Activated T-cell treated with anti-CD3 and anti-CD28 coated beads, Interleukin-2, amount 50 U/mL, for 1 hour (primary cell): ENCODE results near the gene RAD23A.
A peak's percentile ranks its signal among the peaks of the same experiment; 100 is the strongest.
"Not testable (repeated sequence)": the region's sequence is repeated elsewhere in the genome, so short reads cannot be mapped to it uniquely, and the experiment has no call there.

ENCODE experiments used
- DNase-seq: peaks from one replicate; pipeline ENCODE4 v3.0.0-alpha.2; 2020

Gene RAD23A

GRCh38 chr19:12937927-12938778 is 7.5 kb upstream of the RAD23A start, which contains the start of gene CALR:
Gene CALR, plus strand, starts transcription at chr19:12938609. Its CDS starts 71 bp downstream, at chr19:12938680.
- peak; percentile 99 for DNase-seq

- peak; percentile 42 for DNase-seq
Observed at GRCh38 chr19:12938779-12939601, 6.7 kb upstream of the RAD23A start.

GRCh38 chr19:12939975-12940423 is 5.7 kb upstream of the RAD23A start:
- DNase-seq, result no peak

- DNase-seq, result no peak
Observed at GRCh38 chr19:12940897-12941296, 4.8 kb upstream of the RAD23A start.

GRCh38 chr19:12943437-12944044 is 2.1 kb upstream of the RAD23A start:
- no peak for DNase-seq

GRCh38 chr19:12944104-12944674 is 1.5 kb upstream of the RAD23A start:
- DNase-seq, result no peak

- peak; percentile 65 for DNase-seq
Observed at GRCh38 chr19:12946092-12946721, 545 bp downstream of the RAD23A start.

GRCh38 chr19:12946731-12947496 is 1.3 kb downstream of the RAD23A start:
- no peak for DNase-seq

- no peak for DNase-seq
Observed at GRCh38 chr19:12947702-12948611, 2.3 kb downstream of the RAD23A start.

GRCh38 chr19:12948612-12949362 is 3.1 kb downstream of the RAD23A start:
- DNase-seq, result no peak

GRCh38 chr19:12949363-12950283 is 4.0 kb downstream of the RAD23A start:
- DNase-seq, result no peak

GRCh38 chr19:12952050-12952449 is 6.4 kb downstream of the RAD23A start:
- not testable (repeated sequence) for DNase-seq

- no peak for DNase-seq
Observed at GRCh38 chr19:12952488-12953137, 7.0 kb downstream of the RAD23A start.

GRCh38 chr19:12953138-12953798 is 7.6 kb downstream of the RAD23A start:
- DNase-seq, result no peak

GRCh38 chr19:12953799-12954611 is 8.3 kb downstream of the RAD23A start:
- DNase-seq, result no peak

GRCh38 chr19:12954612-12954962 is 8.9 kb downstream of the RAD23A start:
- DNase-seq, result no peak

- not testable (repeated sequence) for DNase-seq
Observed at GRCh38 chr19:12955575-12955974, 9.9 kb downstream of the RAD23A start.
